A549 treated with CpdA at 1 μM for 4 hours (cell line): ENCODE measurements around the gene MRPS7. TPM values are rescaled to one million over a fixed set of nuclear protein-coding genes. Genes with fewer than 3 reads are reported as not detected.

ENCODE experiments used
- total RNA-seq: library from RNA; stranded (reverse); fragments of 200-300 nt; extraction: Qiagen RNA extraction; gene quantifications from 5 replicates; pipeline ENCODE4 v1.2.3, GENCODE V29; 2022; ENCODE audit warnings: low read depth

Gene MRPS7
- total RNA-seq, result 146 to 185 TPM (median 183 TPM) in 5 replicates

DNA sequence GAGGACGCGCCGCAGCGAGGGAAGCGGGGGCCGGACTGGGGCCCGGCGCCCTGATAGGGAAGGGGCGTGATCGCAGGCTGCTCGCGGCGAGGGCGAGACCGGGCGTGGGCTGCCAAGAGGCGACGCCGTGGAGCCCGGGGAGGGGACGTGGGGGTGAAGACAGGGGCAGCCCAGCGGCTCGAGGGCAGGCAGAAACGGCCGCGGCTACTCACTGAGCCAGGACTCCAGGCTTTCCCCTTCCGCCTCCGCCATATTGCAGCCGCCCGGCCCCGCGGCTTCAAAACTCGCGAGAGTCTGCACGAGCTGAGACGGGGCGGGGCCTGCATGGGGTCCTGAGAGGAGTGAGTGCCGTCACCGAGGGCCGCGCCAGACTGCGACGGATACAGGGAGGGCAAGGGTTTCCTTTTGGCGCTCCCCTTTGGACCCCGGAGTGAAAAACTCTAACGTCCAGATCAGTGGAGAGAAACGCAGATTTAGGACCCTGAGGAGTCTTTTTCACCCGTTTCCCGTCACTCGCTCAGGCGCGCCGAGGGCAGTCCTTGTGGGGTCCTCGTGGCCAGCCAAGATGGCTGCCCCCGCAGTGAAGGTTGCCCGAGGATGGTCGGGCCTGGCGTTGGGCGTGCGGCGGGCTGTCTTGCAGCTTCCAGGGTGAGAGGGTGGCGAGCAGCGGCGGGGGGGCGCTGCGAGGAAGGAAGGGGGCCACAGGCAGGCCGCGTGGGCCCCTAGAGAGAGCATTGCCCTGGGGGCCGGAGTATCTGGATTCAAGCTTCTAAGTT lies at the start of gene MRPS7, which contains the start of gene GGA3:
Gene MRPS7 (plus strand): TSS at position 544 of the 776 bp plus-strand sequence. CDS start 22 bp downstream, at position 566.
Gene GGA3 (minus strand): TSS at position 271 of the 776 bp plus-strand sequence. CDS start 19 bp downstream, at position 252.

DNA sequence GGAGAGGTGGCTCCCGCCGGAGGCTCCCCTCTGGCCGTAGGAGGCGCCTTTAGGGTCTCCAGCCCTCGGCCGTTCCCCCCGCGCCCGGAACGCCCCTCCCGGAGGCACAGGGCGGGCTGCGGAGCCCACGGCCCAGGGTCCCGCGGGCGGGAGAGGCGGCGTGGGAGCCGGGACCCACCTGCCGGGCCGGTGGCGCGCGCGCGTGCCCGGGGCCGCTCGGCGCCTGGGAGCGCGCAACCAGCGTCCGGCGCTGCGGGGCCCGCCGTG lies 9.2 kb downstream of the MRPS7 start, which contains the start of gene MIF4GD:
Gene MIF4GD (minus strand): TSS at position 266 of the 267 bp plus-strand sequence. CDS start 1,036 bp downstream, outside the sequence.

DNA sequence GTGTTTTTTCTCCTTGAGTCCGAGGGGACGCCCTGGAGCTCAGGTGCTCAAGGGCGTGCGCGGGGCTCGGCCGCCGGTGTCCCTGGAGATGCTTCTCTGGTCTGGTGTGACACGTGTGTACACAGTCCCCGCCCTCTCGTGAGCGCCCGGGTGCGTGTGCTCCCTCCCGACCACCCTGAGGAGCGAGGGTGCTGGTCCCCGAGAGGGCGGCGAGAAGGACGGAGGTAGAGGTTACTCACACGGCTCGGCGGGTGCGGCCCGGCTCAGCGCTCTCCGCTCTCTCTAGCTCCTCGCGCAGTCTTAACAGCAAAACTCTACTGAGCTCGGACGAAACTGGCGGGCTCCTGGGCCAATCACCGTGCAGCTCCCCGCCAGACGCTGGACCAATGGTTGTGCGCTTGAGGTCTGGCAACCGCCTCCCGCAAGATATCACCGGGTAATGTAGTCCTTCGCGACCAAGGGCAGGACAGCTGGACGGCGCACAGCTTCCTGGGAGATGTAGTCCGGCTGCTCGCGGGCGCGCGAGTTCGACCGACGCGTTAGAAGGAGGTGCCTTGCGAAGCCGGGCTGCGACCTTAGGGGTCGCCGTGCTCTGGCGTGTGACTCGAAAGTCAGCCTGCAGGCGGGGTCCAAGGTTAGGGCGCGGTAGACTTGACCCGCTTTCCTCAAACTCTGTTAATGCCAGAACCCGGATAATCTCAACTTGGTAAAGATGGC lies 27.6 kb downstream of the MRPS7 start, which contains the start of gene SLC25A19:
Gene SLC25A19 (minus strand): TSS at position 319 of the 717 bp plus-strand sequence. CDS start 2,669 bp downstream, outside the sequence.

Other genes starting within 250 kb of the MRPS7 start
- 77.1 to 83.4 TPM (median 81.1 TPM) in 5 replicates for gene MRPL58, start 249.2 kb upstream of the MRPS7 start, total RNA-seq
- 479 to 548 TPM (median 503 TPM) in 5 replicates for gene ATP5PD, start 214.9 kb upstream of the MRPS7 start, total RNA-seq
- gene KCTD2, start 214.7 kb upstream of the MRPS7 start, total RNA-seq, result 27.8 to 28.7 TPM (median 27.9 TPM) in 5 replicates
- gene SLC16A5, start 173.9 kb upstream of the MRPS7 start, total RNA-seq, result 20.6 to 29.3 TPM (median 26.9 TPM) in 5 replicates
- 17.8 to 22.6 TPM (median 18.7 TPM) in 5 replicates for gene ARMC7, start 151.9 kb upstream of the MRPS7 start, total RNA-seq
- 87.9 to 130 TPM (median 123 TPM) in 5 replicates for gene NT5C, start 130.1 kb upstream of the MRPS7 start, total RNA-seq
- 746 to 889 TPM (median 834 TPM) in 5 replicates for gene JPT1, start 107.4 kb upstream of the MRPS7 start, total RNA-seq
- 351 to 397 TPM (median 381 TPM) in 5 replicates for gene SUMO2, start 78.9 kb upstream of the MRPS7 start, total RNA-seq
- 97.9 to 115 TPM (median 108 TPM) in 5 replicates for gene NUP85, start 56.2 kb upstream of the MRPS7 start, total RNA-seq
- 25.0 to 33.0 TPM (median 28.9 TPM) in 5 replicates for gene GGA3, start 273 bp upstream of the MRPS7 start, total RNA-seq
- gene MIF4GD, start 9.4 kb downstream of the MRPS7 start, total RNA-seq, result 30.1 to 36.9 TPM (median 36.0 TPM) in 5 replicates
- 17.6 to 24.7 TPM (median 22.9 TPM) in 5 replicates for gene SLC25A19, start 27.6 kb downstream of the MRPS7 start, total RNA-seq
- 94.4 to 114 TPM (median 98.5 TPM) in 5 replicates for gene GRB2, start 143.8 kb downstream of the MRPS7 start, total RNA-seq
- 39.9 to 52.6 TPM (median 48.8 TPM) in 5 replicates for gene TMEM94, start 194.8 kb downstream of the MRPS7 start, total RNA-seq